Effector CD4-positive, alpha-beta T cell (primary cell): ENCODE results near the gene GPR3.
A peak's percentile ranks its signal among the peaks of the same experiment; 100 is the strongest.
"Not testable (repeated sequence)": the region's sequence is repeated elsewhere in the genome, so short reads cannot be mapped to it uniquely, and the experiment has no call there.

Experiments
- DNase-seq: peaks from one replicate; pipeline ENCODE4 v3.0.0-alpha.2; 2020

GPR3 gene

GRCh38 chr1:27430903-27431600 is 38.6 kb downstream of the GPR3 start:
- DNase-seq: peak; percentile 4

- DNase-seq: no peak
Measured at GRCh38 chr1:27431601-27431940, 39.1 kb downstream of the GPR3 start.

GRCh38 chr1:27432725-27433124 is 40.3 kb downstream of the GPR3 start:
- DNase-seq: not testable (repeated sequence)

- no peak for DNase-seq
Measured at GRCh38 chr1:27433706-27434105, 41.3 kb downstream of the GPR3 start.

- DNase-seq: no peak
Measured at GRCh38 chr1:27435566-27436203, 43.3 kb downstream of the GPR3 start.

- peak; percentile 8 for DNase-seq
Measured at GRCh38 chr1:27436204-27437159, 44.1 kb downstream of the GPR3 start.

- no peak for DNase-seq
Measured at GRCh38 chr1:27438621-27439061, 46.2 kb downstream of the GPR3 start.

- DNase-seq: no peak
Measured at GRCh38 chr1:27439150-27439549, 46.7 kb downstream of the GPR3 start.

GRCh38 chr1:27444632-27445031 is 52.2 kb downstream of the GPR3 start:
- no peak for DNase-seq
